Peyer's patch (tissue), 4 donors: ENCODE measurements around the gene UCK2. TPM values are rescaled to one million over a fixed set of nuclear protein-coding genes. Genes with fewer than 3 reads are reported as not detected.
"Not testable (repeated sequence)": the region's sequence is repeated elsewhere in the genome, so short reads cannot be mapped to it uniquely, and the experiment has no call there.

Experiments
- DNase-seq, 3 donors: peaks; one replicate each; pipeline ENCODE4 v3.0.0-alpha.2; 2017 to 2019
- H3K27ac ChIP-seq, 4 donors: fragments of 200-600 bp; sonication (generic); one replicate each; pipeline ENCODE4 v1.5.1; 2016 to 2019
- H3K27me3 ChIP-seq, 2 donors: fragments of 200-600 bp; sonication (generic); one replicate each; pipeline ENCODE4 v1.5.1; 2019
- H3K36me3 ChIP-seq, 3 donors: fragments of 200-600 bp; sonication (generic); one replicate each; pipeline ENCODE4 v1.5.1; 2016 to 2019
- H3K4me1 ChIP-seq, 4 donors: fragments of 200-600 bp; sonication (generic); one replicate each; pipeline ENCODE4 v1.5.1; 2016 to 2019
- H3K4me3 ChIP-seq, 4 donors: fragments of 200-600 bp; sonication (generic); 1 replicate in 3 of 4; 2 replicates in 1 of 4; pipeline ENCODE4 v1.5.1; 2016 to 2019; ENCODE audit warnings: mild to moderate bottlenecking in 1 of 4
- H3K9me3 ChIP-seq, 4 donors: fragments of 200-600 bp; sonication (generic); one replicate each; pipeline ENCODE4 v1.5.1; 2016 to 2019; ENCODE audit warnings: mild to moderate bottlenecking in 1 of 4
- CTCF ChIP-seq, 6 experiments: fragments of 450-650 bp in 4 of 6; fragments of 200-600 bp in 2 of 6; sonication (generic) in 1 of 6; IDR thresholded peaks; one replicate each; pipeline ENCODE4 v1.5.1; 2017 to 2019; ENCODE audit warnings: antibody characterized with exemption in 6 of 6, mild to moderate bottlenecking in 3 of 6, moderate library complexity in 1 of 6
- POLR2A ChIP-seq, 2 donors: fragments of 450-650 bp; IDR thresholded peaks; one replicate each; pipeline ENCODE4 v1.5.1; 2017; ENCODE audit warnings: antibody characterized with exemption in 2 of 2, mild to moderate bottlenecking in 2 of 2, moderate library complexity in 2 of 2
- total RNA-seq, 4 donors: library from RNA; depleted of rRNA; stranded (reverse); fragments of >200 nt; gene quantifications; one replicate each; pipeline ENCODE4 v1.1.0, GENCODE V29; 2016

Gene UCK2
- total RNA-seq = 100 to 1,000 TPM in 2 of 4 donors, 10 to 100 TPM in 2; 36.3 to 117 (median 84.7) TPM

GRCh38 chr1:165827268-165828102, at the start of gene UCK2:
UCK2 (plus strand) TSS chr1:165827614; CDS start chr1:165827834, 220 bp downstream.
- Histone ChIP-seq H3K4me1 (peaks cover 0 to 18% (median 6%) of the 10 kb centered on the region in 4 donors), H3K4me3 (peak within 1 kb of the TSS; percentile 79 to 100 (median 90)), H3K36me3 (no peaks in the 10 kb centered on the region), H3K27ac (peak within 1 kb of the TSS; percentile 73 to 98 (median 88)), H3K27me3 (no peaks in the 10 kb centered on the region), H3K9me3 (no peaks in the 10 kb centered on the region)
- peak; percentile 66 to 90 (median 88) for DNase-seq
- peak in 3 of 6 experiments; percentile 26 to 48 (median 28) for TF ChIP-seq CTCF (IDR thresholded peaks at IDR 0.05)
- peak; percentile 61 to 71 for TF ChIP-seq POLR2A (IDR thresholded peaks at IDR 0.05)

DNA sequence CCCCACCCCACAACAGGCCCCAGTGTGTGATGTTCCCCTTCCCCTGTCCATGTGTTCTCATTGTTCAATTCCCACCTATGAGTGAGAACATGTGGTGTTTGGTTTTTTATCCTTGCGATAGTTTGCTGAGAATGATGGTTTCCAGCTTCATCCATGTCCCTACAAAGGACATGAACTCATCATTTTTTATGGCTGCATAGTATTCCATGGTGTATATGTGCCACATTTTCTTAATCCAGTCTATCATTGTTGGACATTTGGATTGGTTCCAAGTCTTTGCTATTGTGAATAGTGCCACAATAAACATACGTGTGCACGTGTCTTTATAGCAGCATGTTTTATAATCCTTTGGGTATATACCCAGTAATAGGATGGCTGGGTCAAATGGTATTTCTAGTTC, 49.2 kb upstream of the UCK2 start:
- not testable (repeated sequence) for DNase-seq

GRCh38 chr1:165783519-165783918, 43.9 kb upstream of the UCK2 start:
- H3K9me3 ChIP-seq = not testable (repeated sequence)

More for the DNA sequence above, 49.2 kb upstream of the UCK2 start:
- H3K27ac ChIP-seq, H3K4me3 ChIP-seq, H3K4me1 ChIP-seq, H3K36me3 ChIP-seq, H3K27me3 ChIP-seq, H3K9me3 ChIP-seq: not testable (repeated sequence)

GRCh38 chr1:165787741-165788140, 39.7 kb upstream of the UCK2 start:
- H3K9me3 ChIP-seq = no peaks in the 10 kb centered on the region
- TF ChIP-seq POLR2A (IDR thresholded peaks at IDR 0.05) = no peak
- no peak for TF ChIP-seq CTCF (IDR thresholded peaks at IDR 0.05)
- no peak overlapping the region for H3K4me3 ChIP-seq
- no peaks in the 10 kb centered on the region for H3K36me3 ChIP-seq
- H3K4me1 ChIP-seq = no peaks in the 10 kb centered on the region
- H3K27me3 ChIP-seq = no peaks in the 10 kb centered on the region
- H3K27ac ChIP-seq = no peak overlapping the region
- no peak for DNase-seq

More at GRCh38 chr1:165783519-165783918, 43.9 kb upstream of the UCK2 start:
- H3K27me3 ChIP-seq, H3K4me1 ChIP-seq, H3K4me3 ChIP-seq, DNase-seq, H3K36me3 ChIP-seq, H3K27ac ChIP-seq: not testable (repeated sequence)

GRCh38 chr1:165793951-165794350, 33.5 kb upstream of the UCK2 start:
- H3K27me3 ChIP-seq = no peaks in the 10 kb centered on the region
- no peak overlapping the region for H3K27ac ChIP-seq
- H3K9me3 ChIP-seq = no peaks in the 10 kb centered on the region
- H3K36me3 ChIP-seq = no peaks in the 10 kb centered on the region
- H3K4me3 ChIP-seq = no peak overlapping the region
- no peak for DNase-seq
- no peaks in the 10 kb centered on the region for H3K4me1 ChIP-seq
- TF ChIP-seq POLR2A (IDR thresholded peaks at IDR 0.05) = no peak
- TF ChIP-seq CTCF (IDR thresholded peaks at IDR 0.05) = no peak

DNA sequence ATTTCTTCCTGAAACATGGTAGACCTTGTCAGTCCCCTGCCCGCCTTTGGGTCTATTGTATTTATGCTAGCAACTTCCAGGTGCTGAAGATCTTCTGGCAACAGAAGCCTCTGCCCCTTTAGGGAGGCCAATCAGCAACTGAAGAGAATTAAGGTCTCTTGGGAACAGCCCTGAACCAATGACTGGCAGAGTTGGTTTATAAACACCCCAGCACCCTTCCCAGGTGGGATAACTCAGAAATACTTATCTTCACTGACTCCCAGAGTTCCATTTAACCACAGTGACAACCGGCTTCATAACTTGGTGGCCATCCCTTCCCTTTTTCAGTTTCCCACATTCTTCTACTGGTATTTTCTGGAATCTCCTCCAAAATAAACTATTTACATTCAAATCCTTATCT, 31.5 kb upstream of the UCK2 start:
- Histone ChIP-seq H3K4me1 (no peaks in the 10 kb centered on the region), H3K9me3 (no peaks in the 10 kb centered on the region), H3K4me3 (no peak overlapping the region), H3K36me3 (no peaks in the 10 kb centered on the region), H3K27ac (no peak overlapping the region), H3K27me3 (no peaks in the 10 kb centered on the region)
- no peak for DNase-seq
- TF ChIP-seq CTCF (IDR thresholded peaks at IDR 0.05) (no peak), POLR2A (IDR thresholded peaks at IDR 0.05) (no peak)
